Caco-2 (cell line): Measurements from ENCODE around the gene COPB1. TPM values are rescaled to one million over a fixed set of nuclear protein-coding genes. Genes with fewer than 3 reads are reported as not detected.
A peak's percentile ranks its signal among the peaks of the same experiment; 100 is the strongest.

Experiments used
- BruUV-seq: library from RNA; stranded (reverse); fragments of 400-500 nt; replicated peaks from 2 replicates; lab custom pipeline; 2021; lab: Mats Ljungman, UMichigan
- CTCF ChIA-PET: fragments of 300-600 bp; sonication (Branson Sonifier 250); formaldehyde crosslinking; loops from one replicate; lab custom pipeline; 2022; ENCODE audit warnings: antibody characterized with exemption; lab: Charles Lee
- POLR2A ChIA-PET: fragments of 300-600 bp; sonication (Branson Sonifier 250); formaldehyde crosslinking; loops from one replicate; lab custom pipeline; 2022; ENCODE audit warnings: antibody characterized with exemption; lab: Charles Lee
- DNase-seq, 2 experiments: peaks; one replicate each; pipeline versions ENCODE4 v3.0.0 to v3.0.0-alpha.2; 2020 to 2022
- H3K27me3 ChIP-seq: replicated peaks from 2 replicates; pipeline ENCODE4 v1.6.0; 2011; ENCODE audit warnings: low read length; ENCODE audit not compliant: control insufficient read depth, insufficient read depth
- H3K36me3 ChIP-seq: 2 replicates; pipeline ENCODE4 v1.5.1; 2011; ENCODE audit warnings: low read length; ENCODE audit not compliant: control insufficient read depth, insufficient read depth
- H3K4me1 ChIP-seq: fragments of 250-450 bp; sonication (Bioruptor Pico); 2 replicates; pipeline ENCODE4 v1.5.1; 2020; ENCODE audit warnings: mild to moderate bottlenecking
- H3K4me3 ChIP-seq: 2 replicates; pipeline ENCODE4 v1.5.1; 2011; ENCODE audit warnings: low read depth, mild to moderate bottlenecking, control low read depth, low read length
- H3K9me3 ChIP-seq: fragments of 250-450 bp; sonication (Bioruptor Pico); 2 replicates; pipeline ENCODE4 v1.5.1; 2020; ENCODE audit warnings: mild to moderate bottlenecking, moderate library complexity
- H3K27ac Mint-ChIP-seq: one replicate; pipeline ENCODE4 v1.8.0; 2022; ENCODE audit warnings: mixed read lengths; ENCODE audit not compliant: unreplicated experiment
- H3K27me3 Mint-ChIP-seq: one replicate; pipeline ENCODE4 v1.8.0; 2022; ENCODE audit warnings: mixed read lengths; ENCODE audit not compliant: insufficient read depth, unreplicated experiment
- H3K36me3 Mint-ChIP-seq: one replicate; pipeline ENCODE4 v1.8.0; 2022; ENCODE audit warnings: mild to moderate bottlenecking, mixed read lengths; ENCODE audit not compliant: insufficient read depth, unreplicated experiment
- H3K4me1 Mint-ChIP-seq: one replicate; pipeline ENCODE4 v1.8.0; 2022; ENCODE audit warnings: low read depth, mixed read lengths; ENCODE audit not compliant: unreplicated experiment
- H3K4me3 Mint-ChIP-seq: one replicate; pipeline ENCODE4 v1.8.0; 2022; ENCODE audit warnings: mild to moderate bottlenecking, moderate library complexity, mixed read lengths; ENCODE audit not compliant: unreplicated experiment
- H3K9me3 Mint-ChIP-seq: one replicate; pipeline ENCODE4 v1.8.0; 2022; ENCODE audit warnings: mixed read lengths; ENCODE audit not compliant: unreplicated experiment
- intact Hi-C: fragments of 100-400 bp; cut with micrococcal nuclease; formaldehyde crosslinking; loops from one replicate; pipeline ENCODE4 v1.10.0; 2022; ENCODE audit not compliant: unreplicated experiment
- total RNA-seq: library from RNA; stranded (reverse); gene quantifications from 2 replicates; pipeline ENCODE4 v1.2.3, GENCODE V29; 2022
- TF ChIP-seq, protein P1 (sequence below), 2 experiments: fragments of 200-600 bp in 1 of 2; IDR thresholded peaks; 1 replicate in 1 of 2; 2 replicates in 1 of 2; pipeline versions ENCODE4 v1.5.1 to v1.8.0; 2011 to 2022; ENCODE audit warnings: antibody characterized with exemption in 1 of 2, control low read depth in 1 of 2, inconsistent platforms in 1 of 2, low read depth in 1 of 2, low read length in 1 of 2, mild to moderate bottlenecking in 1 of 2, moderate library complexity in 1 of 2; ENCODE audit not compliant: insufficient read depth in 1 of 2, severe bottlenecking in 1 of 2, unreplicated experiment in 1 of 2

The COPB1 gene
- total RNA-seq, 1 experiment from 2014 or later = 125 TPM

DNA sequence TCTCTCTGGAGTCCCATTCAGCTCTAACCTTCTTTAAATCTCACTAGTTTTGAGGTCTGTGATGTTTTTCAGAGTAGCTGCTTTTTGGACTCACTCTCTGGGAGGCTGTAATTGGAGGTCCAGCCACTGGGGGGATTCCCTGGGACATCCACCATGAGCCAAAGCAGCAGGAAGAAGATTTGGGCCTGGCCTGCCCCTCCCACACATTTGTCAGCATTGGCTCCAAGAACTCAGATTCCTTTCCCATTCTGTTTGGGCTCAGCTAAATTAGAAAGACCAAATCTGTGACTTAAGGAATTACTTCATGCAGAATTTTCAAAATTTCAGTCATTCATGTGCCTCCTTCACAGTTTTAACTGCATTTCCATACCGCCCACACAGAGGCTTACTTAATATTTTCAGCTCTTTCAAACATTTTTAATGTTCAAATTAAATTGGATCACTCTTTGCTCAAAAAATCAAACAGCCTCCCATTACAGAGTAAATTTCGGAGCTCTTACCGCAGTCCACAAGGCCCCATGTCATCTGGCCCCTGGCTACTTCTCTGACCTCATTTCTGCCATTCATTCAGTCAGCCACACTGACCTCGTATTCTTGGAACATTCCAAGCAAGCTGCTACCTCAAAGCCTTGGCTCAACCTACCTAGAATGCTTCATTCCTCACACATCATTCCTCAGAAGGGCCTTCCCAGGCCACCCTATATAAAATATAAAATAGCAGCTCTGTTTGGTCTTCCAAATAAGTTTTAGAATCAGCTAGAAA, 86.1 kb downstream of the COPB1 start:
- BruUV-seq = no TSS peak
- peak in 1 of 2 experiments; percentile 8 for DNase-seq
- H3K27ac Mint-ChIP-seq = no peak overlapping the region
- no peaks in the 10 kb centered on the region for H3K27me3 ChIP-seq
- TF ChIP-seq, protein P1, sequence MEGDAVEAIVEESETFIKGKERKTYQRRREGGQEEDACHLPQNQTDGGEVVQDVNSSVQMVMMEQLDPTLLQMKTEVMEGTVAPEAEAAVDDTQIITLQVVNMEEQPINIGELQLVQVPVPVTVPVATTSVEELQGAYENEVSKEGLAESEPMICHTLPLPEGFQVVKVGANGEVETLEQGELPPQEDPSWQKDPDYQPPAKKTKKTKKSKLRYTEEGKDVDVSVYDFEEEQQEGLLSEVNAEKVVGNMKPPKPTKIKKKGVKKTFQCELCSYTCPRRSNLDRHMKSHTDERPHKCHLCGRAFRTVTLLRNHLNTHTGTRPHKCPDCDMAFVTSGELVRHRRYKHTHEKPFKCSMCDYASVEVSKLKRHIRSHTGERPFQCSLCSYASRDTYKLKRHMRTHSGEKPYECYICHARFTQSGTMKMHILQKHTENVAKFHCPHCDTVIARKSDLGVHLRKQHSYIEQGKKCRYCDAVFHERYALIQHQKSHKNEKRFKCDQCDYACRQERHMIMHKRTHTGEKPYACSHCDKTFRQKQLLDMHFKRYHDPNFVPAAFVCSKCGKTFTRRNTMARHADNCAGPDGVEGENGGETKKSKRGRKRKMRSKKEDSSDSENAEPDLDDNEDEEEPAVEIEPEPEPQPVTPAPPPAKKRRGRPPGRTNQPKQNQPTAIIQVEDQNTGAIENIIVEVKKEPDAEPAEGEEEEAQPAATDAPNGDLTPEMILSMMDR (IDR thresholded peaks at IDR 0.05; ENCODE audit: insufficient read depth in 1 of 2, low read depth in 1 of 2, low read length in 1 of 2, severe bottlenecking in 1 of 2, unreplicated experiment in 1 of 2) = peak in 1 of 2 experiments; percentile 17
- H3K4me3 Mint-ChIP-seq = no peak overlapping the region
- no peak overlapping the region for H3K4me3 ChIP-seq
- H3K9me3 ChIP-seq = no peaks in the 10 kb centered on the region
- H3K27me3 Mint-ChIP-seq = no peaks in the 10 kb centered on the region
- no peaks in the 10 kb centered on the region for H3K9me3 Mint-ChIP-seq
- peaks cover 5% of the 10 kb centered on the region for H3K4me1 Mint-ChIP-seq
- H3K36me3 Mint-ChIP-seq = no peaks in the 10 kb centered on the region
- intact Hi-C loops = no loop called here
- H3K4me1 ChIP-seq = peaks cover 3% of the 10 kb centered on the region; the same call in 1 of the 2 replicates
- no peaks in the 10 kb centered on the region for H3K36me3 ChIP-seq
- ChIA-PET CTCF (no interaction called here), POLR2A (interaction anchor here (0.6 kb wide), 1 partner anchor 120 kb away, joined by 3 read pairs; no protein-coding TSS in a partner anchor)

DNA sequence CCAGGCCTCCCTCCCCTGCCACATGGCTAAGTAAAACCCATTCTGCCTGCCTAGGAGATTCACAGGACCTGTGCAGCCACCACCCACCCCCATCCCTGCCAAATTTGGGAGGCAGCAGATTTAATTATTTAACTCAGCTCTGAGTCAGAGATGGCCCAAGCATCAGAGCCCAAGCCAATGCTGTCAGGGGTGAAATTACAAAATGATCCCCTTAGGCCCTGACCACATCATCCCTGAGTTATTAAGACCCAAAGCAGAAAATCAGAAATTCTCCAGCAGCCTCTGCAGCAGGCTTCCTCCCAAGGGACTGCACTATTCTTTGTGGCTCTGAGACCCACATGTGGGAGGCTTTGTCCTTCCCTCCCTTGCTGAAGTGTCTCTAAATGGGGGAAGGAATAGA, 87.8 kb downstream of the COPB1 start:
- peaks cover 3% of the 10 kb centered on the region; the same call in 1 of the 2 replicates for H3K4me1 ChIP-seq
- intact Hi-C loops = no loop called here
- H3K4me3 ChIP-seq = no peak overlapping the region
- POLR2A ChIA-PET = no interaction called here
- Mint-ChIP-seq H3K4me1 (peaks cover 5% of the 10 kb centered on the region), H3K4me3 (no peak overlapping the region), H3K36me3 (no peaks in the 10 kb centered on the region), H3K27ac (no peak overlapping the region), H3K27me3 (no peaks in the 10 kb centered on the region), H3K9me3 (no peaks in the 10 kb centered on the region)
- TF ChIP-seq, protein P1 (IDR thresholded peaks at IDR 0.05; ENCODE audit: insufficient read depth in 1 of 2, low read depth in 1 of 2, low read length in 1 of 2, severe bottlenecking in 1 of 2, unreplicated experiment in 1 of 2) = no peak
- CTCF ChIA-PET = no interaction called here
- no peaks in the 10 kb centered on the region for H3K9me3 ChIP-seq
- no TSS peak for BruUV-seq
- no peaks in the 10 kb centered on the region for H3K27me3 ChIP-seq
- DNase-seq = no peak
- H3K36me3 ChIP-seq = no peaks in the 10 kb centered on the region

DNA sequence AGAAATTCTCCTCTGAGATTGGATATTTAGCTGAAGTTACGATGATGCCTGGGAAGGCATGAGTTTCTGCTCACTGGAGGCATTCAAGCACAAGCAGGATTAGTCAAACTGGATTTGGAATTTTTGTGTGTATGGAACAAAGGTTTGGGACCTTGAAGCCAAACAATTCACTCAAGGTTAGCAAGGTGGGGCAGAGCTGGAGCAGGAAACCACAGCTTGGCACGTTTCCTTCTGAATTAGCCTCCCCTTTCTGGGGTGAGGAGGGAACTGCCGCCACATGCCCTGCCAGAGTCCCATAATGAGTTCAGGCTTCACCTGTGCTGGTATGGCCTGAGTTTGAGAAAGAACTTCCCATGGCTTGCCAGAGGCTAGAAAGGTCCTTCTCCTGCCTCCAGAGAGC, 89.7 kb downstream of the COPB1 start:
- H3K4me3 ChIP-seq = no peak overlapping the region
- TF ChIP-seq, protein P1 (IDR thresholded peaks at IDR 0.05; ENCODE audit: insufficient read depth in 1 of 2, low read depth in 1 of 2, low read length in 1 of 2, severe bottlenecking in 1 of 2, unreplicated experiment in 1 of 2) = no peak
- H3K9me3 ChIP-seq = no peaks in the 10 kb centered on the region
- BruUV-seq = no TSS peak
- H3K27me3 ChIP-seq = no peaks in the 10 kb centered on the region
- peaks cover under 1% of the 10 kb centered on the region; the same call in 1 of the 2 replicates for H3K4me1 ChIP-seq
- Mint-ChIP-seq H3K4me1 (peaks cover 5% of the 10 kb centered on the region), H3K36me3 (no peaks in the 10 kb centered on the region), H3K4me3 (no peak overlapping the region), H3K27ac (no peak overlapping the region), H3K27me3 (no peaks in the 10 kb centered on the region), H3K9me3 (no peaks in the 10 kb centered on the region)
- DNase-seq = no peak
- no peaks in the 10 kb centered on the region for H3K36me3 ChIP-seq
- POLR2A ChIA-PET = no interaction called here
- CTCF ChIA-PET = interaction anchor here (0.9 to 1.2 kb wide), 2 partner anchors 9 to 45 kb away, joined by 3 to 6 read pairs; no protein-coding TSS in a partner anchor
- intact Hi-C loops = no loop called here
